DND-41 (cell line): ENCODE results near the gene HSD17B2.

ENCODE experiments used
- ATAC-seq: fragments of 200-7000 bp; cut with Tn5 transposase; 3 replicates; pipeline ENCODE4 v1.9.1; 2021; ENCODE audit warnings: low read depth; ENCODE audit not compliant: insufficient read depth
- DNase-seq: peaks from one replicate; pipeline ENCODE4 v3.0.0-alpha.2; 2020
- H2AFZ ChIP-seq: 2 replicates; pipeline ENCODE4 v1.6.0; 2012; ENCODE audit warnings: low read depth, low read length
- H3K27ac ChIP-seq: 2 replicates; pipeline ENCODE4 v1.5.1; 2012; ENCODE audit warnings: low read length, inconsistent platforms
- H3K27me3 ChIP-seq: fragments of 200-600 bp; sonication (generic); 2 replicates; pipeline ENCODE4 v1.6.0; 2012; ENCODE audit warnings: low read length, mild to moderate bottlenecking, inconsistent platforms; ENCODE audit not compliant: insufficient read depth, poor library complexity
- H3K36me3 ChIP-seq: 2 replicates; pipeline ENCODE4 v1.5.1; 2012; ENCODE audit warnings: low read length, inconsistent platforms; ENCODE audit not compliant: insufficient read depth
- H3K4me1 ChIP-seq: 2 replicates; pipeline ENCODE4 v1.5.1; 2012; ENCODE audit warnings: mild to moderate bottlenecking, low read length; ENCODE audit not compliant: insufficient read depth
- H3K4me2 ChIP-seq: 2 replicates; pipeline ENCODE4 v1.6.0; 2012; ENCODE audit warnings: mild to moderate bottlenecking, moderate library complexity, low read length, inconsistent platforms; ENCODE audit not compliant: insufficient read depth
- H3K4me3 ChIP-seq, 2 experiments: fragments of 200-600 bp in 1 of 2; shearing (Covaris generic) in 1 of 2; 2 replicates each; pipeline ENCODE4 v1.5.1; 2012 to 2016; ENCODE audit warnings: inconsistent platforms in 2 of 2, low read length in 2 of 2, mild to moderate bottlenecking in 2 of 2, low read depth in 1 of 2, moderate library complexity in 1 of 2
- H3K79me2 ChIP-seq: 2 replicates; pipeline ENCODE4 v1.6.0; 2012; ENCODE audit warnings: low read length, inconsistent platforms; ENCODE audit not compliant: insufficient read depth
- H3K9ac ChIP-seq: 2 replicates; pipeline ENCODE4 v1.6.0; 2012; ENCODE audit warnings: low read depth, mild to moderate bottlenecking, inconsistent platforms, low read length, moderate library complexity
- H3K9me3 ChIP-seq: 2 replicates; pipeline ENCODE4 v1.5.1; 2012; ENCODE audit warnings: low read length, moderate library complexity, mild to moderate bottlenecking, inconsistent platforms; ENCODE audit not compliant: insufficient read depth, severe bottlenecking
- H4K20me1 ChIP-seq: 2 replicates; pipeline ENCODE4 v1.6.0; 2012; ENCODE audit warnings: low read length; ENCODE audit not compliant: insufficient read depth
- CTCF ChIP-seq: IDR thresholded peaks from 2 replicates; pipeline ENCODE4 v1.5.1; 2012; ENCODE audit warnings: borderline replicate concordance, low read length, moderate library complexity, mild to moderate bottlenecking; ENCODE audit not compliant: poor library complexity, severe bottlenecking; ENCODE audit errors: extremely low read depth
- EZH2 ChIP-seq: IDR thresholded peaks from 3 replicates; pipeline ENCODE4 v1.6.1; 2012; ENCODE audit warnings: borderline replicate concordance, low read depth, mild to moderate bottlenecking, moderate library complexity, low read length, inconsistent platforms; ENCODE audit not compliant: severe bottlenecking

Gene HSD17B2

GRCh38 chr16:82047374-82047773, 12.3 kb downstream of the HSD17B2 start:
- Histone ChIP-seq H3K4me2 (no peak overlapping the region), H3K4me1 (no peaks in the 10 kb centered on the region), H3K9ac (no peak overlapping the region), H3K36me3 (no peaks in the 10 kb centered on the region), H4K20me1 (no peaks in the 10 kb centered on the region), H3K27ac (no peak overlapping the region), H3K27me3 (no peaks in the 10 kb centered on the region), H2AFZ (no peak overlapping the region), H3K79me2 (no peaks in the 10 kb centered on the region), H3K9me3 (no peaks in the 10 kb centered on the region), H3K4me3 (no peak overlapping the region)
- DNase-seq = no peak
- ATAC-seq = no peak
- no peak for TF ChIP-seq CTCF
- TF ChIP-seq EZH2 = no peak

- H3K79me2 ChIP-seq = no peaks in the 10 kb centered on the region
- H2AFZ ChIP-seq = no peak overlapping the region
- DNase-seq (no peak), ATAC-seq (no peak)
- no peak overlapping the region for H3K9ac ChIP-seq
- H3K9me3 ChIP-seq = no peaks in the 10 kb centered on the region
- no peaks in the 10 kb centered on the region for H3K27me3 ChIP-seq
- no peak overlapping the region for H3K4me3 ChIP-seq
- no peaks in the 10 kb centered on the region for H3K4me1 ChIP-seq
- TF ChIP-seq EZH2 (no peak), CTCF (no peak)
- H3K27ac ChIP-seq = no peak overlapping the region
- H4K20me1 ChIP-seq = no peaks in the 10 kb centered on the region
- no peak overlapping the region for H3K4me2 ChIP-seq
- H3K36me3 ChIP-seq = no peaks in the 10 kb centered on the region
Observed at GRCh38 chr16:82047787-82048186, 12.7 kb downstream of the HSD17B2 start.

DNA sequence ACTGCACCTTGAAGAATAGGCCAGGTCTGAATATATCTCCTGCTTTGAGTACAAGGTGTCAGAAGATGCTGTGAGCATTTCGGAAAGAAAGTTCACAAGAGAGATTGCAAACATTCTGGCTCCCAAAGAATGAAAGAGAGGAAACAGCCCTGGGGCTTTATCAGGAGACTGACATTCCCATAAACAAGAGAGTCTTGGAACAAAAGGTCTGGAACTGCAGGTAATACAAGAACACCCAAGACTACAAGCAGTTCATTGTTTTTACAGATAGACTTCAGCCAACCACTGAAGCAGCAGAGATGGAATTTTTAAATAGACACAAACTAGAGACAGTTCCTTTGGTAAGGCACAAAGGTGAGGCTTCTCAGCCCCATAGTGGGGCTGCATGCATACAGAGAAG, 14.4 kb downstream of the HSD17B2 start:
- no peak for TF ChIP-seq EZH2
- TF ChIP-seq CTCF = no peak
- Histone ChIP-seq H3K9me3 (no peaks in the 10 kb centered on the region), H3K9ac (no peak overlapping the region), H3K4me3 (no peak overlapping the region), H3K4me2 (no peak overlapping the region), H3K27ac (no peak overlapping the region), H4K20me1 (no peaks in the 10 kb centered on the region), H3K36me3 (no peaks in the 10 kb centered on the region), H3K4me1 (no peaks in the 10 kb centered on the region), H3K79me2 (no peaks in the 10 kb centered on the region), H2AFZ (no peak overlapping the region), H3K27me3 (no peaks in the 10 kb centered on the region)
- no peak for ATAC-seq
- no peak for DNase-seq

- Histone ChIP-seq H3K9ac (no peak overlapping the region), H2AFZ (no peak overlapping the region), H3K27ac (no peak overlapping the region), H3K4me1 (no peaks in the 10 kb centered on the region), H3K27me3 (no peaks in the 10 kb centered on the region), H3K36me3 (no peaks in the 10 kb centered on the region), H3K9me3 (no peaks in the 10 kb centered on the region), H3K79me2 (no peaks in the 10 kb centered on the region), H3K4me3 (no peak overlapping the region), H3K4me2 (no peak overlapping the region), H4K20me1 (no peaks in the 10 kb centered on the region)
- ATAC-seq (no peak), DNase-seq (no peak)
- no peak for TF ChIP-seq EZH2
- no peak for TF ChIP-seq CTCF
Observed at GRCh38 chr16:82050506-82050905, 15.5 kb downstream of the HSD17B2 start.
